Measurements from ENCODE around the gene LRIG1.

Gene LRIG1

DNA sequence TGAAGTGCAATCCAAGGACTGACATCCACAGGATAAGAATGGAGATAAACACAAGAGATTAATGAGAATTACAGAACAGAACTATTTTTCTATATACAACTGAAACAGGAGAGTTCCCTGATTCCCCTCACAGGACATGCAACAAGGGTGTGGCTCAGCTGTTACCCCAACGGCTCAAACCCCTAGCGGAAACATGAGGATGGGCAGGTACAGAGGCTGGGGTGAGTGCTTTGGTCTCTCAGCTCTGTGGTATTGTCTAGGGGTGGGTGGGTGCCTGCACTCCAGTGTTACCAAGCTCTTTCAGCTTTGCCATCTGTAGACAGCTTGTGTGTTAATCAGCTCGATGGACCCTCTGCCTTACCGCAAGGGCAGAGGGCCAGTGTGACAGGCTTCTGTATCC is 17.8 kb upstream of the LRIG1 start:
- ChIA-PET CTCF (no interaction called here), POLR2A (no interaction called here)
- Histone ChIP-seq H3K36me3 (ENCODE audit: control insufficient read depth in 2 of 2, insufficient read depth in 1 of 2, low read length in 2 of 2) (no peaks in the 10 kb centered on the region), H3K4me1 (ENCODE audit: control insufficient read depth, insufficient read depth, low read length) (no peaks in the 10 kb centered on the region), H3K9me3 (ENCODE audit: control insufficient read depth, insufficient read depth, low read depth, low read length) (no peaks in the 10 kb centered on the region), H3K4me3 (ENCODE audit: low read depth, low read length) (no peak overlapping the region), H3K27ac (ENCODE audit: extremely low read depth, low read depth, low read length) (no peak overlapping the region)
- TF ChIP-seq ZNF184 (tag by site-specific recombination; IDR thresholded peaks at IDR 0.05) (no peak), ZNF830 (tag by site-specific recombination; IDR thresholded peaks at IDR 0.05; ENCODE audit: low read depth) (no peak), ZBTB8A (tag by site-specific recombination; IDR thresholded peaks at IDR 0.05) (no peak), ZIC2 (tag by site-specific recombination; IDR thresholded peaks at IDR 0.05) (no peak), ZNF558 (tag by site-specific recombination; IDR thresholded peaks at IDR 0.05) (no peak), ZNF146 (tag by site-specific recombination; IDR thresholded peaks at IDR 0.05) (no peak), ZNF629 (tag by site-specific recombination; IDR thresholded peaks at IDR 0.05) (no peak), HOXD13 (CRISPR knock-in tag; IDR thresholded peaks at IDR 0.05; ENCODE audit: borderline replicate concordance) (no peak), SP7 (tag by site-specific recombination; IDR thresholded peaks at IDR 0.05) (no peak), YY1 (tag by site-specific recombination; IDR thresholded peaks at IDR 0.05) (no peak)
- TF ChIP-seq, protein P1, sequence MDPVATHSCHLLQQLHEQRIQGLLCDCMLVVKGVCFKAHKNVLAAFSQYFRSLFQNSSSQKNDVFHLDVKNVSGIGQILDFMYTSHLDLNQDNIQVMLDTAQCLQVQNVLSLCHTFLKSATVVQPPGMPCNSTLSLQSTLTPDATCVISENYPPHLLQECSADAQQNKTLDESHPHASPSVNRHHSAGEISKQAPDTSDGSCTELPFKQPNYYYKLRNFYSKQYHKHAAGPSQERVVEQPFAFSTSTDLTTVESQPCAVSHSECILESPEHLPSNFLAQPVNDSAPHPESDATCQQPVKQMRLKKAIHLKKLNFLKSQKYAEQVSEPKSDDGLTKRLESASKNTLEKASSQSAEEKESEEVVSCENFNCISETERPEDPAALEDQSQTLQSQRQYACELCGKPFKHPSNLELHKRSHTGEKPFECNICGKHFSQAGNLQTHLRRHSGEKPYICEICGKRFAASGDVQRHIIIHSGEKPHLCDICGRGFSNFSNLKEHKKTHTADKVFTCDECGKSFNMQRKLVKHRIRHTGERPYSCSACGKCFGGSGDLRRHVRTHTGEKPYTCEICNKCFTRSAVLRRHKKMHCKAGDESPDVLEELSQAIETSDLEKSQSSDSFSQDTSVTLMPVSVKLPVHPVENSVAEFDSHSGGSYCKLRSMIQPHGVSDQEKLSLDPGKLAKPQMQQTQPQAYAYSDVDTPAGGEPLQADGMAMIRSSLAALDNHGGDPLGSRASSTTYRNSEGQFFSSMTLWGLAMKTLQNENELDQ (tag by site-specific recombination; IDR thresholded peaks at IDR 0.05; ENCODE audit: low read depth) = no peak
- TF ChIP-seq, protein P2, sequence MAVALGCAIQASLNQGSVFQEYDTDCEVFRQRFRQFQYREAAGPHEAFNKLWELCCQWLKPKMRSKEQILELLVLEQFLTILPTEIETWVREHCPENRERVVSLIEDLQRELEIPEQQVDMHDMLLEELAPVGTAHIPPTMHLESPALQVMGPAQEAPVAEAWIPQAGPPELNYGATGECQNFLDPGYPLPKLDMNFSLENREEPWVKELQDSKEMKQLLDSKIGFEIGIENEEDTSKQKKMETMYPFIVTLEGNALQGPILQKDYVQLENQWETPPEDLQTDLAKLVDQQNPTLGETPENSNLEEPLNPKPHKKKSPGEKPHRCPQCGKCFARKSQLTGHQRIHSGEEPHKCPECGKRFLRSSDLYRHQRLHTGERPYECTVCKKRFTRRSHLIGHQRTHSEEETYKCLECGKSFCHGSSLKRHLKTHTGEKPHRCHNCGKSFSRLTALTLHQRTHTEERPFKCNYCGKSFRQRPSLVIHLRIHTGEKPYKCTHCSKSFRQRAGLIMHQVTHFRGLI (tag by site-specific recombination; IDR thresholded peaks at IDR 0.05) = no peak
- TF ChIP-seq, protein P3, sequence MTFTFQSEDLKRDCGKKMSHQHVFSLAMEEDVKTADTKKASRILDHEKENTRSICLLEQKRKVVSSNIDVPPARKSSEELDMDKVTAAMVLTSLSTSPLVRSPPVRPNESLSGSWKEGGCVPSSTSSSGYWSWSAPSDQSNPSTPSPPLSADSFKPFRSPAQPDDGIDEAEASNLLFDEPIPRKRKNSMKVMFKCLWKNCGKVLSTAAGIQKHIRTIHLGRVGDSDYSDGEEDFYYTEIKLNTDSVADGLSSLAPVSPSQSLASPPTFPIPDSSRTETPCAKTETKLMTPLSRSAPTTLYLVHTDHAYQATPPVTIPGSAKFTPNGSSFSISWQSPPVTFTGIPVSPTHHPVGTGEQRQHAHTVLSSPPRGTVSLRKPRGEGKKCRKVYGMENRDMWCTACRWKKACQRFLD (tag by site-specific recombination; IDR thresholded peaks at IDR 0.05) = no peak
- TF ChIP-seq, protein P4, sequence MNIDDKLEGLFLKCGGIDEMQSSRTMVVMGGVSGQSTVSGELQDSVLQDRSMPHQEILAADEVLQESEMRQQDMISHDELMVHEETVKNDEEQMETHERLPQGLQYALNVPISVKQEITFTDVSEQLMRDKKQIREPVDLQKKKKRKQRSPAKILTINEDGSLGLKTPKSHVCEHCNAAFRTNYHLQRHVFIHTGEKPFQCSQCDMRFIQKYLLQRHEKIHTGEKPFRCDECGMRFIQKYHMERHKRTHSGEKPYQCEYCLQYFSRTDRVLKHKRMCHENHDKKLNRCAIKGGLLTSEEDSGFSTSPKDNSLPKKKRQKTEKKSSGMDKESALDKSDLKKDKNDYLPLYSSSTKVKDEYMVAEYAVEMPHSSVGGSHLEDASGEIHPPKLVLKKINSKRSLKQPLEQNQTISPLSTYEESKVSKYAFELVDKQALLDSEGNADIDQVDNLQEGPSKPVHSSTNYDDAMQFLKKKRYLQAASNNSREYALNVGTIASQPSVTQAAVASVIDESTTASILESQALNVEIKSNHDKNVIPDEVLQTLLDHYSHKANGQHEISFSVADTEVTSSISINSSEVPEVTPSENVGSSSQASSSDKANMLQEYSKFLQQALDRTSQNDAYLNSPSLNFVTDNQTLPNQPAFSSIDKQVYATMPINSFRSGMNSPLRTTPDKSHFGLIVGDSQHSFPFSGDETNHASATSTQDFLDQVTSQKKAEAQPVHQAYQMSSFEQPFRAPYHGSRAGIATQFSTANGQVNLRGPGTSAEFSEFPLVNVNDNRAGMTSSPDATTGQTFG (tag by site-specific recombination; IDR thresholded peaks at IDR 0.05; ENCODE audit: borderline replicate concordance) = no peak

DNA sequence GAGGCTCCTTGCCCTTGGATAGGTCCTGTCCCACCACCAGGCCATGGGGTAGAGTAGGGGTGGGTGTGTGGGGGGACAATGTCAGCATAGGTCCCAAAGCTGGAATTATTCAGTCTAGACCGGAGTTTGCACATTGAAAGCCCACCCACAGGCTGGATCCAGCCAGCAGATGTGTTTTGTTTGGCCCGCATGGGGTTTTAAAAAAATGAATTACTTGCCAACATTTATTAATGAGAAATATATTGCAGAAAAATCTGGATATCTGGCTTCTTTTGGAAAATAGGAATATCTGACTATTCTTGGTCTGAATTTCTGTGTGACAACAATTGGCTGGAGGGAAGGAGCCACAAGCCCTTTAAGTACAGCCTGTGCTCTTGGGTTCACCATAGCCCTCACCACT is 17.3 kb upstream of the LRIG1 start:
- no peaks in the 10 kb centered on the region for H3K36me3 ChIP-seq (ENCODE audit: control insufficient read depth in 2 of 2, insufficient read depth in 1 of 2, low read length in 2 of 2)
- no peaks in the 10 kb centered on the region for H3K4me1 ChIP-seq (ENCODE audit: control insufficient read depth, insufficient read depth, low read length)
- ChIA-PET CTCF (interaction anchor here (0.6 kb wide), 1 partner anchor 54 kb away, joined by 4 read pairs; no protein-coding TSS in a partner anchor), POLR2A (interaction anchor here (0.6 kb wide), 1 partner anchor 282 kb away, joined by 3 read pairs; no protein-coding TSS in a partner anchor)
- no peak overlapping the region for H3K4me3 ChIP-seq (ENCODE audit: low read depth, low read length)
- H3K27ac ChIP-seq (ENCODE audit: extremely low read depth, low read depth, low read length) = no peak overlapping the region
- no peaks in the 10 kb centered on the region for H3K9me3 ChIP-seq (ENCODE audit: control insufficient read depth, insufficient read depth, low read depth, low read length)
- TF ChIP-seq ZNF549 (tag by site-specific recombination; IDR thresholded peaks at IDR 0.05) = no peak
- TF ChIP-seq ZNF37A (tag by site-specific recombination; IDR thresholded peaks at IDR 0.05) = no peak
- no peak for TF ChIP-seq ZNF664 (tag by site-specific recombination; IDR thresholded peaks at IDR 0.05)
- TF ChIP-seq, protein P5, sequence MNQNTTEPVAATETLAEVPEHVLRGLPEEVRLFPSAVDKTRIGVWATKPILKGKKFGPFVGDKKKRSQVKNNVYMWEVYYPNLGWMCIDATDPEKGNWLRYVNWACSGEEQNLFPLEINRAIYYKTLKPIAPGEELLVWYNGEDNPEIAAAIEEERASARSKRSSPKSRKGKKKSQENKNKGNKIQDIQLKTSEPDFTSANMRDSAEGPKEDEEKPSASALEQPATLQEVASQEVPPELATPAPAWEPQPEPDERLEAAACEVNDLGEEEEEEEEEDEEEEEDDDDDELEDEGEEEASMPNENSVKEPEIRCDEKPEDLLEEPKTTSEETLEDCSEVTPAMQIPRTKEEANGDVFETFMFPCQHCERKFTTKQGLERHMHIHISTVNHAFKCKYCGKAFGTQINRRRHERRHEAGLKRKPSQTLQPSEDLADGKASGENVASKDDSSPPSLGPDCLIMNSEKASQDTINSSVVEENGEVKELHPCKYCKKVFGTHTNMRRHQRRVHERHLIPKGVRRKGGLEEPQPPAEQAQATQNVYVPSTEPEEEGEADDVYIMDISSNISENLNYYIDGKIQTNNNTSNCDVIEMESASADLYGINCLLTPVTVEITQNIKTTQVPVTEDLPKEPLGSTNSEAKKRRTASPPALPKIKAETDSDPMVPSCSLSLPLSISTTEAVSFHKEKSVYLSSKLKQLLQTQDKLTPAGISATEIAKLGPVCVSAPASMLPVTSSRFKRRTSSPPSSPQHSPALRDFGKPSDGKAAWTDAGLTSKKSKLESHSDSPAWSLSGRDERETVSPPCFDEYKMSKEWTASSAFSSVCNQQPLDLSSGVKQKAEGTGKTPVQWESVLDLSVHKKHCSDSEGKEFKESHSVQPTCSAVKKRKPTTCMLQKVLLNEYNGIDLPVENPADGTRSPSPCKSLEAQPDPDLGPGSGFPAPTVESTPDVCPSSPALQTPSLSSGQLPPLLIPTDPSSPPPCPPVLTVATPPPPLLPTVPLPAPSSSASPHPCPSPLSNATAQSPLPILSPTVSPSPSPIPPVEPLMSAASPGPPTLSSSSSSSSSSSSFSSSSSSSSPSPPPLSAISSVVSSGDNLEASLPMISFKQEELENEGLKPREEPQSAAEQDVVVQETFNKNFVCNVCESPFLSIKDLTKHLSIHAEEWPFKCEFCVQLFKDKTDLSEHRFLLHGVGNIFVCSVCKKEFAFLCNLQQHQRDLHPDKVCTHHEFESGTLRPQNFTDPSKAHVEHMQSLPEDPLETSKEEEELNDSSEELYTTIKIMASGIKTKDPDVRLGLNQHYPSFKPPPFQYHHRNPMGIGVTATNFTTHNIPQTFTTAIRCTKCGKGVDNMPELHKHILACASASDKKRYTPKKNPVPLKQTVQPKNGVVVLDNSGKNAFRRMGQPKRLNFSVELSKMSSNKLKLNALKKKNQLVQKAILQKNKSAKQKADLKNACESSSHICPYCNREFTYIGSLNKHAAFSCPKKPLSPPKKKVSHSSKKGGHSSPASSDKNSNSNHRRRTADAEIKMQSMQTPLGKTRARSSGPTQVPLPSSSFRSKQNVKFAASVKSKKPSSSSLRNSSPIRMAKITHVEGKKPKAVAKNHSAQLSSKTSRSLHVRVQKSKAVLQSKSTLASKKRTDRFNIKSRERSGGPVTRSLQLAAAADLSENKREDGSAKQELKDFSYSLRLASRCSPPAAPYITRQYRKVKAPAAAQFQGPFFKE (tag by site-specific recombination; IDR thresholded peaks at IDR 0.05; ENCODE audit: borderline replicate concordance) = no peak
- TF ChIP-seq SP7 (tag by site-specific recombination; IDR thresholded peaks at IDR 0.05) = no peak
- TF ChIP-seq, protein P4 (tag by site-specific recombination; IDR thresholded peaks at IDR 0.05; ENCODE audit: borderline replicate concordance) = no peak
- TF ChIP-seq ZNF433 (tag by site-specific recombination; IDR thresholded peaks at IDR 0.05; ENCODE audit: low read depth) = no peak
